ENCODE data around the gene PCBD1. TPM values are rescaled to one million over a fixed set of nuclear protein-coding genes. Genes with fewer than 3 reads are reported as not detected.

PCBD1 gene
- total RNA-seq = 10 to 100 TPM; 31.0 to 57.8 (median 52.4) TPM

DNA sequence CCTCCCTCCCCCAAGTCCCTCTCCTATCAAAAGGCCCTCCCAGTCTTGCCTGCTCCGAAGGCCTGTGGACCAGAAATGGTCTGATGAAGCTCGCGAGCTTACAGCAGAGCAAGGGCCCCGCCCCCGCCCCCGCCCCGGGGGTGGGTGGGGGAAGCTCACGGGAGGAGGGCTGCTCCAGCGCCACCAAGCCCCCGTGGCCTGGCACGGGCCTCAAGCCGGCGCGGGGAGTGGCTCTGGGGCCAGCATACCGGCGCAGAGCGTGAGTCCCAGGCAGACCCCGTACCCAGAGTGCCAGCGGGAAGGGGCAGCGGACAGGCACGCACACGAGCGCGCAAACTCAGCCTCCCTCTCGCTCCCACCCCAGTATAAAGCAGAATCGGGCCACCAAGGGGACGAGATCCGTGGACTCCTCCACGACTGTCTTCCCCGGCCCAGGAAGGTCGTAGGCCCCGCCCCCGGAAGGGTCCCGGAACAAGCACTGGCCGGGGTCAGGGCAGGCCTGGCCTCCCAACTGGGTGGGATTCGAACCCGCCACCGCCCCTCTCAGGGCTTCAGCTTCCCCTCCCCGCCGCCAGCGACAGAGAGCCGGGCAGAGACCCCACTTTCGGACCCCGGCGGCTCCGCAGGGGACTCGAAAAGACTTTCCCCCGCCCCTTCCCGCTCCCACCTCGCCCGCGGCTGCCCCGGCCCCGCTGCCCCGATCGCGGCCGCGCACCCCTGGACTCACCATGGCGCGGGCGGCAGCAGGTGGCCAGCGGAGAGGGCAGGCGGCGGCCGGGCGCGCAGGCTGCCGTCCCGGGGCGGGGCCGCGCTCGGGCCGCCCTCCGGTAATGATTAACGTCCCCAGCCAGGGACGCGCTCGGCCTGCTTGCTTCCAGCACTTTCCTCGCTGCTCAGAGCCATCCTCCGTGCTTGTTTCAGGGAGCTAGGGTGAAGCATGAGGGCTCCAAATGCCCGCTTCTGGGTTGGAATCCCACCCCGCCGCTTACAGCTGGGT, at the start of gene PCBD1:
TSS of gene PCBD1 (minus strand) at position 762 of the 997 bp plus-strand sequence. CDS start at position 730, 32 bp downstream.
- H3K9me3 ChIP-seq = no peaks in the 10 kb centered on the region
- intact Hi-C loops (cut with DNase I; ENCODE audit: low total_unique reads) = loop anchor here (10.0 kb wide), 1 partner anchor 433 kb away; no protein-coding TSS in a partner anchor
- peak within 1 kb of the TSS; percentile 89 to 96 (median 94) for H3K27ac ChIP-seq
- in situ Hi-C loops (cut with MboI; ENCODE audit: low sequenced_read_pairs in 4 of 4) = loop anchor here in 1 of 4 donors (10.0 kb wide), 1 partner anchor 343 kb away; no protein-coding TSS in a partner anchor
- H3K4me1 ChIP-seq = peaks cover 17 to 26% of the 10 kb centered on the region in 2 donors
- peak; percentile 40 to 60 for TF ChIP-seq POLR2A (IDR thresholded peaks at IDR 0.05)
- TF ChIP-seq, protein P1, sequence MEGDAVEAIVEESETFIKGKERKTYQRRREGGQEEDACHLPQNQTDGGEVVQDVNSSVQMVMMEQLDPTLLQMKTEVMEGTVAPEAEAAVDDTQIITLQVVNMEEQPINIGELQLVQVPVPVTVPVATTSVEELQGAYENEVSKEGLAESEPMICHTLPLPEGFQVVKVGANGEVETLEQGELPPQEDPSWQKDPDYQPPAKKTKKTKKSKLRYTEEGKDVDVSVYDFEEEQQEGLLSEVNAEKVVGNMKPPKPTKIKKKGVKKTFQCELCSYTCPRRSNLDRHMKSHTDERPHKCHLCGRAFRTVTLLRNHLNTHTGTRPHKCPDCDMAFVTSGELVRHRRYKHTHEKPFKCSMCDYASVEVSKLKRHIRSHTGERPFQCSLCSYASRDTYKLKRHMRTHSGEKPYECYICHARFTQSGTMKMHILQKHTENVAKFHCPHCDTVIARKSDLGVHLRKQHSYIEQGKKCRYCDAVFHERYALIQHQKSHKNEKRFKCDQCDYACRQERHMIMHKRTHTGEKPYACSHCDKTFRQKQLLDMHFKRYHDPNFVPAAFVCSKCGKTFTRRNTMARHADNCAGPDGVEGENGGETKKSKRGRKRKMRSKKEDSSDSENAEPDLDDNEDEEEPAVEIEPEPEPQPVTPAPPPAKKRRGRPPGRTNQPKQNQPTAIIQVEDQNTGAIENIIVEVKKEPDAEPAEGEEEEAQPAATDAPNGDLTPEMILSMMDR (IDR thresholded peaks at IDR 0.05 in 4 of 5, conservative IDR thresholded peaks at IDR 0.05 in 1 of 5) = no peak
- H3K27me3 ChIP-seq = no peaks in the 10 kb centered on the region
- DNase-seq = peak; percentile 40 to 62
- H3K36me3 ChIP-seq = peaks cover 0 to 20% of the 10 kb centered on the region in 2 donors
- ATAC-seq = peak; percentile 73 to 83
- peak within 1 kb of the TSS; percentile 69 to 95 (median 82) for H3K4me3 ChIP-seq

DNA sequence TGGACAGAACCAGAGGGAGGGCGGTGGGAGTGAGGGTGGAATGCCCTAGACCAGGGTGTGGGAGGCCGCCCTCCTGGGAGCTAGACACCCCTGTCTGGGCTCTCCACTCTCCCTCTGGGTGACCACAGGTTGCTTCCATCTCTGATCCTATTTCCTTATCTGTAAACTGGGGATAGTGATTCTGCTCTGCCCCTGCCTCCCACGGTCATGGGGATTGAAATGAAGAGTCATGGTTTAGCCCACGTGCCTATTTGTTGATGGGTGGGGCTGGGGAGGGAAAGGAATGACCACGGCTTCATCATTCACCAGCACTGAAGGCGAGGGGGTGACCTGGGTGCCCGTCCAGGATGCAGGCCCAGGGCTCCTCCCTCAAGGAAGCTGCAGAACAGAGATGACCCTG, 49.3 kb upstream of the PCBD1 start:
- intact Hi-C loops (cut with DNase I; ENCODE audit: low total_unique reads) = no loop called here
- Histone ChIP-seq H3K36me3 (no peaks in the 10 kb centered on the region), H3K4me3 (no peak overlapping the region), H3K9me3 (no peaks in the 10 kb centered on the region), H3K27ac (no peak overlapping the region), H3K4me1 (peaks cover 4 to 7% of the 10 kb centered on the region in 2 donors), H3K27me3 (no peaks in the 10 kb centered on the region)
- DNase-seq (no peak), ATAC-seq (no peak)
- in situ Hi-C loops (cut with MboI; ENCODE audit: low sequenced_read_pairs in 4 of 4) = loop anchor here in 1 of 4 donors (10.0 kb wide), 1 partner anchor 347 kb away; no protein-coding TSS in a partner anchor
- no peak for TF ChIP-seq POLR2A (IDR thresholded peaks at IDR 0.05)
- TF ChIP-seq, protein P1 (IDR thresholded peaks at IDR 0.05 in 4 of 5, conservative IDR thresholded peaks at IDR 0.05 in 1 of 5) = no peak

DNA sequence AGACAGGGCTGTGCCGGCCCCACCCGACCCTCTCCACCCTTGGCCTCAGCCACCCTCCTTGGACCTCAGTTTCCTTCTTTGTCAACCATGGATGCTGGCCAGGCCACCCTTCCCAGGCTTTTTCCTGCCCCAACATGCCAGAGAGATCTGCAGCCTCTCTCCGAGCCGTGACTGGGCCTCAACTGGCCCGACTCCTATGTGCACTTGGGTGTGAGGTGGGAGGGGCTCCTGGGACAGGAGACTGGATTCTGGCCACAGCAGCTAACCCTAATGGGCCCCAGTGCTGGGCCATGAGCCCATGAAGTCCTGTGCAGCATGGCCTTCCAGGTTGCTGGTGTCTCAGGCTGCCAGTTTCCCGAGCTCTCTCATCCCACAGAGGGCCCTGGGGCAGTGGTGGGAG, 47.7 kb upstream of the PCBD1 start:
- Histone ChIP-seq H3K9me3 (no peaks in the 10 kb centered on the region), H3K4me3 (no peak overlapping the region), H3K36me3 (no peaks in the 10 kb centered on the region), H3K27me3 (no peaks in the 10 kb centered on the region), H3K27ac (no peak overlapping the region), H3K4me1 (peaks cover 4 to 7% of the 10 kb centered on the region in 2 donors)
- in situ Hi-C loops (cut with MboI; ENCODE audit: low sequenced_read_pairs in 4 of 4) (loop anchor here in 1 of 4 donors (10.0 kb wide), 1 partner anchor 349 kb away; no protein-coding TSS in a partner anchor), intact Hi-C loops (cut with DNase I; ENCODE audit: low total_unique reads) (no loop called here)
- no peak for DNase-seq
- TF ChIP-seq, protein P1 (IDR thresholded peaks at IDR 0.05 in 4 of 5, conservative IDR thresholded peaks at IDR 0.05 in 1 of 5) = no peak
- no peak for TF ChIP-seq POLR2A (IDR thresholded peaks at IDR 0.05)
- no peak for ATAC-seq

DNA sequence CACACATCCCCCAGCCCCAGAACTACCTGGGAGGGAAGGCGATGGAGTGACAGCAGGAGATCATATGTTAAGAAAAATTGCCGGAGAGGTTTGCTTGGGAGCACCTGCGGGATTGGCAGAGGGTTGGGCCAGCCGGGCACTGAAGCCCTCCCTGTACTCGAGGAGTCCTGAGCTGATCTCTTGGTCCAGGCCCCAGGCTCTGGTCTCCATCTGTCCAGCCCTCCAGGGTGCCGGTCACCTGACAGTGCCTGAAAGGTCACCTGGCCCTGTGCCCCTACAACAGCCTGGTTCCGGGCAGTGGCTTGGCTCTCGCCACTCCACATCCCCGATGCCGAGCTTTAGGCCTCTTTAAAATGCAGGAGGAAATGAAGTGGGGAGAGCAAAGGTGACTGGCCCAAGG, 47.3 kb upstream of the PCBD1 start:
- H3K36me3 ChIP-seq = no peaks in the 10 kb centered on the region
- in situ Hi-C loops (cut with MboI; ENCODE audit: low sequenced_read_pairs in 4 of 4) (loop anchor here in 1 of 4 donors (10.0 kb wide), 1 partner anchor 349 kb away; no protein-coding TSS in a partner anchor), intact Hi-C loops (cut with DNase I; ENCODE audit: low total_unique reads) (no loop called here)
- DNase-seq = no peak
- TF ChIP-seq, protein P1 (IDR thresholded peaks at IDR 0.05 in 4 of 5, conservative IDR thresholded peaks at IDR 0.05 in 1 of 5) = no peak
- TF ChIP-seq POLR2A (IDR thresholded peaks at IDR 0.05) = no peak
- peaks cover 4 to 6% of the 10 kb centered on the region in 2 donors for H3K4me1 ChIP-seq
- H3K27ac ChIP-seq = no peak overlapping the region
- H3K9me3 ChIP-seq = no peaks in the 10 kb centered on the region
- H3K4me3 ChIP-seq = no peak overlapping the region
- ATAC-seq = no peak
- no peaks in the 10 kb centered on the region for H3K27me3 ChIP-seq

Measured in gastrocnemius medialis (tissue), 4 donors.